22Rv1 (cell line): ENCODE results near the gene TLX1.

ENCODE experiments used
- CTCF ChIP-seq: fragments of 450-650 bp; IDR thresholded peaks from 2 replicates; pipeline ENCODE4 v1.5.1; 2017; ENCODE audit warnings: mild to moderate bottlenecking
- ZFX ChIP-seq: fragments of 450-650 bp; IDR thresholded peaks from 2 replicates; pipeline ENCODE4 v1.6.1; 2017; ENCODE audit warnings: antibody characterized with exemption, borderline replicate concordance

GRCh38 chr10:101152316-101152715 is 21.2 kb downstream of the TLX1 start:
- TF ChIP-seq CTCF (no peak), ZFX (no peak)
